ENCODE measurements around the gene SPACA4.
A peak's percentile ranks its signal among the peaks of the same experiment; 100 is the strongest.
"Not testable (repeated sequence)": the region's sequence is repeated elsewhere in the genome, so short reads cannot be mapped to it uniquely, and the experiment has no call there.

Gene SPACA4

GRCh38 chr19:48618278-48618915, 11.9 kb downstream of the SPACA4 start:
- no peak for DNase-seq (ENCODE audit: low read depth in 2 of 2, low spot score in 1 of 2)

- DNase-seq (ENCODE audit: low read depth in 2 of 2, low spot score in 1 of 2) = peak; percentile 90
Measured at GRCh38 chr19:48618916-48619691, 12.6 kb downstream of the SPACA4 start, which contains the start of the genes RPL18 and SPHK2. Gene RPL18 (minus strand): TSS chr19:48619178. CDS start chr19:48619143, 35 bp downstream. Gene SPHK2 (plus strand): TSS chr19:48619506. CDS start chr19:48620515, 1,009 bp downstream.

GRCh38 chr19:48619692-48620585, 13.4 kb downstream of the SPACA4 start:
- DNase-seq (ENCODE audit: low read depth in 2 of 2, low spot score in 1 of 2) = no peak

- DNase-seq (ENCODE audit: low read depth in 2 of 2, low spot score in 1 of 2) = no peak
Measured at GRCh38 chr19:48623556-48624066, 17.1 kb downstream of the SPACA4 start.

GRCh38 chr19:48624067-48624594, 17.6 kb downstream of the SPACA4 start:
- peak; percentile 87 to 91 for DNase-seq (ENCODE audit: low read depth in 2 of 2, low spot score in 1 of 2)

- DNase-seq (ENCODE audit: low read depth in 2 of 2, low spot score in 1 of 2) = no peak
Measured at GRCh38 chr19:48624791-48625723, 18.5 kb downstream of the SPACA4 start.

- DNase-seq (ENCODE audit: low read depth in 2 of 2, low spot score in 1 of 2) = no peak
Measured at GRCh38 chr19:48625891-48626327, 19.4 kb downstream of the SPACA4 start.

- DNase-seq (ENCODE audit: low read depth in 2 of 2, low spot score in 1 of 2) = no peak
Measured at GRCh38 chr19:48627201-48627864, 20.8 kb downstream of the SPACA4 start.

- DNase-seq (ENCODE audit: low read depth in 2 of 2, low spot score in 1 of 2) = no peak
Measured at GRCh38 chr19:48627865-48628314, 21.3 kb downstream of the SPACA4 start.

GRCh38 chr19:48628486-48629296, 22.1 kb downstream of the SPACA4 start:
- no peak for DNase-seq (ENCODE audit: low read depth in 2 of 2, low spot score in 1 of 2)

GRCh38 chr19:48629297-48629598, 22.7 kb downstream of the SPACA4 start:
- DNase-seq (ENCODE audit: low read depth in 2 of 2, low spot score in 1 of 2) = no peak

- no peak for DNase-seq (ENCODE audit: low read depth in 2 of 2, low spot score in 1 of 2)
Measured at GRCh38 chr19:48629599-48630295, 23.2 kb downstream of the SPACA4 start.

GRCh38 chr19:48630296-48631063, 23.9 kb downstream of the SPACA4 start:
- no peak for DNase-seq (ENCODE audit: low read depth in 2 of 2, low spot score in 1 of 2)

GRCh38 chr19:48631225-48631624, 24.7 kb downstream of the SPACA4 start:
- DNase-seq (ENCODE audit: low read depth in 2 of 2, low spot score in 1 of 2) = no peak

- DNase-seq (ENCODE audit: low read depth in 2 of 2, low spot score in 1 of 2) = not testable (repeated sequence)
Measured at GRCh38 chr19:48632286-48632685, 25.7 kb downstream of the SPACA4 start.

GRCh38 chr19:48632692-48633147, 26.2 kb downstream of the SPACA4 start:
- DNase-seq (ENCODE audit: low read depth in 2 of 2, low spot score in 1 of 2) = no peak
